SK-N-SH (cell line): ENCODE measurements around the gene GPR32.
"Not testable (repeated sequence)": the region's sequence is repeated elsewhere in the genome, so short reads cannot be mapped to it uniquely, and the experiment has no call there.

Experiments
- CTCF ChIP-seq: fragments of 200-600 bp; sonication (generic); IDR thresholded peaks from 2 replicates; pipeline ENCODE4 v1.6.1; 2017; ENCODE audit warnings: antibody characterized with exemption, mild to moderate bottlenecking, moderate library complexity
- ELF1 ChIP-seq: IDR thresholded peaks from 2 replicates; pipeline ENCODE4 v1.4.0; 2012
- EP300 ChIP-seq, 2 experiments: IDR thresholded peaks; 2 replicates each; pipeline versions ENCODE4 v1.4.0 to v1.6.1; 2012; ENCODE audit warnings: borderline replicate concordance in 1 of 2, low read depth in 1 of 2, low read length in 1 of 2
- FOXM1 ChIP-seq: IDR thresholded peaks from 2 replicates; pipeline ENCODE4 v1.4.0; 2012; ENCODE audit warnings: low read depth, mild to moderate bottlenecking
- GATA2 ChIP-seq: sonication (generic); formaldehyde crosslinking; IDR thresholded peaks from 2 replicates; pipeline ENCODE4 v1.5.0; 2020; ENCODE audit warnings: mild to moderate bottlenecking, missing genetic modification reagents
- NRF1 ChIP-seq: IDR thresholded peaks from 2 replicates; pipeline ENCODE4 v1.6.1; 2012; ENCODE audit warnings: low read depth, mild to moderate bottlenecking, low read length
- POLR2AphosphoS5 ChIP-seq: IDR thresholded peaks from 2 replicates; pipeline ENCODE4 v1.6.1; 2012; ENCODE audit warnings: low read depth, low read length
- SIN3A ChIP-seq: IDR thresholded peaks from 2 replicates; pipeline ENCODE4 v1.6.1; 2012; ENCODE audit warnings: low read depth, mild to moderate bottlenecking, low read length, moderate library complexity, borderline replicate concordance
- SMC3 ChIP-seq: IDR thresholded peaks from 2 replicates; pipeline ENCODE4 v1.6.1; 2012; ENCODE audit warnings: low read depth, low read length, improper control_type of control experiment
- TAF1 ChIP-seq: IDR thresholded peaks from 2 replicates; pipeline ENCODE4 v1.6.1; 2012; ENCODE audit warnings: low read depth, mild to moderate bottlenecking, low read length, moderate library complexity, borderline replicate concordance
- YY1 ChIP-seq: IDR thresholded peaks from 2 replicates; pipeline ENCODE4 v1.4.0; 2012; ENCODE audit warnings: low read depth, mild to moderate bottlenecking

GRCh38 chr19:50773454-50773853, 3.2 kb downstream of the GPR32 start:
- TF ChIP-seq EP300 (IDR thresholded peaks at IDR 0.05; ENCODE audit: borderline replicate concordance in 1 of 2, low read depth in 1 of 2, low read length in 1 of 2); GATA2 (CRISPR knock-in tag); YY1; CTCF; POLR2AphosphoS5; SIN3A; FOXM1; SMC3; NRF1; TAF1; ELF1: not testable (repeated sequence)
